ENCODE results near the gene IGSF10. TPM values are rescaled to one million over a fixed set of nuclear protein-coding genes. Genes with fewer than 3 reads are reported as not detected.

IGSF10 gene
- total RNA-seq, 1 donor from 2014 or later, result 30.9 TPM

DNA sequence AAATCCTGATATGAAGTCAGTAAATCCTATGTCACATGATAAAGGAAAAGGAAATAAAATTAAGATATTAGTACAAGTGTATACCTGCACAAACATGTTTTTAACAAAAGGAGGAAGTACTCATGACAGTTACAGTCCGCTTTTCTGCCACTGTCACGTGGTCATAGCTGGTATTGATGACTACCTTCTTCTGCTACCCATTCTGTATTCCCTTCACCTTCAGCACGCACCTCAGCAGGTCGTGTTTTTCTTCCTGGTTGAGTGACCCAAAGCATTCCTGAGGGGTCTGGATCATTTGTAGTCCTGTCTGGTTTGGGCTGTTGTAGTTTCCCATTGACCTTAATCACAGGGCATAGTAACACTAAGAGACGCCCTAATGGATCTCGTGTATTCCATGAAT is 41.1 kb downstream of the IGSF10 start:
- no peaks in the 10 kb centered on the region for H3K36me3 ChIP-seq
- TF ChIP-seq, protein P1, sequence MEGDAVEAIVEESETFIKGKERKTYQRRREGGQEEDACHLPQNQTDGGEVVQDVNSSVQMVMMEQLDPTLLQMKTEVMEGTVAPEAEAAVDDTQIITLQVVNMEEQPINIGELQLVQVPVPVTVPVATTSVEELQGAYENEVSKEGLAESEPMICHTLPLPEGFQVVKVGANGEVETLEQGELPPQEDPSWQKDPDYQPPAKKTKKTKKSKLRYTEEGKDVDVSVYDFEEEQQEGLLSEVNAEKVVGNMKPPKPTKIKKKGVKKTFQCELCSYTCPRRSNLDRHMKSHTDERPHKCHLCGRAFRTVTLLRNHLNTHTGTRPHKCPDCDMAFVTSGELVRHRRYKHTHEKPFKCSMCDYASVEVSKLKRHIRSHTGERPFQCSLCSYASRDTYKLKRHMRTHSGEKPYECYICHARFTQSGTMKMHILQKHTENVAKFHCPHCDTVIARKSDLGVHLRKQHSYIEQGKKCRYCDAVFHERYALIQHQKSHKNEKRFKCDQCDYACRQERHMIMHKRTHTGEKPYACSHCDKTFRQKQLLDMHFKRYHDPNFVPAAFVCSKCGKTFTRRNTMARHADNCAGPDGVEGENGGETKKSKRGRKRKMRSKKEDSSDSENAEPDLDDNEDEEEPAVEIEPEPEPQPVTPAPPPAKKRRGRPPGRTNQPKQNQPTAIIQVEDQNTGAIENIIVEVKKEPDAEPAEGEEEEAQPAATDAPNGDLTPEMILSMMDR (IDR thresholded peaks at IDR 0.05), result no peak
- H3K27ac ChIP-seq, result no peak overlapping the region
- intact Hi-C loops (cut with DNase I), result no loop called here
- ATAC-seq (no peak), DNase-seq (no peak)
- no peaks in the 10 kb centered on the region for H3K9me3 ChIP-seq
- H3K27me3 ChIP-seq (ENCODE audit: low read depth), result no peaks in the 10 kb centered on the region
- H3K4me3 ChIP-seq, result no peak overlapping the region
- H3K4me1 ChIP-seq, result no peaks in the 10 kb centered on the region

DNA sequence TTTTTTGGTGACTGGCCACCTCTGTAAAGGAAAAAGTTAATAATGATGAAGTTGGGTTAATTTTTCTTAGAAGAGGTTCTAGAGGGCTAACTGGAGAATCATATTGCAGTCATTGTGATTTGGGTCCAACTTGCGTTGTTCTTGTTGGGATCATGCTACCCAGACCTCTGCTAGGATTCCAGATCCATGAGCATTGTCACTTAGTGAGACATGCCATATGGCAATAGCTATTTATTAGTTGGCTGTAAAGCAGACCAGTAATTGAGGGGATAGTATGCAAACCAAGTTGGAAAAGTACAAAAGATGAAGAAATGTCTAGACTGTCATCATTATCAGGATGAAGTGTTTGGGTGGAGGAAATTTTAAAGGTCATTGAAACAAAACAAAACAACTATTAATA is 45.6 kb downstream of the IGSF10 start:
- no peaks in the 10 kb centered on the region for H3K27me3 ChIP-seq (ENCODE audit: low read depth)
- ATAC-seq (no peak), DNase-seq (no peak)
- H3K36me3 ChIP-seq, result no peaks in the 10 kb centered on the region
- H3K27ac ChIP-seq, result no peak overlapping the region
- no peak overlapping the region for H3K4me3 ChIP-seq
- TF ChIP-seq, protein P1 (IDR thresholded peaks at IDR 0.05), result no peak
- H3K4me1 ChIP-seq, result no peaks in the 10 kb centered on the region
- intact Hi-C loops (cut with DNase I), result no loop called here
- no peaks in the 10 kb centered on the region for H3K9me3 ChIP-seq

DNA sequence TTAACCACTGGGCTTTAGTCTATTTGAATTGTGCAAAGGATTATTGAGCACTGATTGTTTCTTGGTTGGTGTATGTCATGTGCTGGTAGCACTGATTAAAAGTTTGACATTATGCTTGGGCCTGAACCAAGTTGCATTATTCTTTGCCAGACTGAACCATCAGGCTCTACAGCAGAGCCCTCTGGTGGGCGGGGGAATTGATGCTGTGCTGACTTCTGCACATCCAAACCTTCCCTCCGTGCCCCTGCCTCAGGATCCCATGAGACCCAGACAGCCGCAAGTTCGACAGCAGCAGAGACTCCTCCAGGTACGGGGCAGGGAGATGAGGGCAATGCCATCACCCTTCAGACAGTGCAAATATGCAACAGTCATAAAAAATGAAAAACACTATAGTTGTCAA is 47.9 kb downstream of the IGSF10 start:
- intact Hi-C loops (cut with DNase I), result no loop called here
- Histone ChIP-seq H3K9me3 (no peaks in the 10 kb centered on the region), H3K4me1 (no peaks in the 10 kb centered on the region), H3K27ac (no peak overlapping the region), H3K27me3 (ENCODE audit: low read depth) (no peaks in the 10 kb centered on the region), H3K4me3 (no peak overlapping the region), H3K36me3 (no peaks in the 10 kb centered on the region)
- TF ChIP-seq, protein P1 (IDR thresholded peaks at IDR 0.05), result no peak
- ATAC-seq, result no peak
- DNase-seq, result no peak

Other genes starting within 250 kb of the IGSF10 start
- gene P2RY14, start 182.5 kb downstream of the IGSF10 start, total RNA-seq, result 5.7 TPM
- gene GPR87, start 144.2 kb downstream of the IGSF10 start, total RNA-seq, result 0.24 TPM
- gene P2RY13, start 131.5 kb downstream of the IGSF10 start, total RNA-seq, result 14.4 TPM
- gene P2RY12, start 76.3 kb downstream of the IGSF10 start, total RNA-seq, result 6.2 TPM